Breast epithelium (tissue), 4 donors: ENCODE measurements around the gene CLTC. TPM values are rescaled to one million over a fixed set of nuclear protein-coding genes. Genes with fewer than 3 reads are reported as not detected.

Experiments
- DNase-seq, 2 donors: peaks; one replicate each; pipeline ENCODE4 v3.0.0-alpha.2; 2019; ENCODE audit warnings: low spot score in 2 of 2
- H3K27ac ChIP-seq, 2 donors: fragments of 200-600 bp; sonication (generic) in 1 of 2; one replicate each; pipeline ENCODE4 v1.5.1; 2016 to 2019; ENCODE audit warnings: mild to moderate bottlenecking in 1 of 2
- H3K27me3 ChIP-seq, 2 donors: fragments of 200-600 bp; sonication (generic) in 1 of 2; one replicate each; pipeline versions ENCODE4 v1.5.1 to v1.6.0; 2017 to 2019; ENCODE audit warnings: control low read depth in 1 of 2, mild to moderate bottlenecking in 1 of 2
- H3K36me3 ChIP-seq: fragments of 200-600 bp; one replicate; pipeline ENCODE4 v1.5.1; 2019
- H3K4me1 ChIP-seq, 2 donors: fragments of 200-600 bp; sonication (generic); one replicate each; pipeline ENCODE4 v1.5.1; 2016 to 2019; ENCODE audit warnings: control low read depth in 1 of 2
- H3K4me3 ChIP-seq, 3 donors: fragments of 200-600 bp; sonication (generic); 1 replicate in 2 of 3; 2 replicates in 1 of 3; pipeline ENCODE4 v1.5.1; 2016 to 2019; ENCODE audit warnings: mild to moderate bottlenecking in 3 of 3, moderate library complexity in 2 of 3
- H3K9me3 ChIP-seq, 2 donors: fragments of 200-600 bp; sonication (generic) in 1 of 2; one replicate each; pipeline ENCODE4 v1.5.1; 2016 to 2019; ENCODE audit warnings: control low read depth in 1 of 2
- CTCF ChIP-seq, 3 donors: fragments of 450-650 bp; IDR thresholded peaks; one replicate each; pipeline ENCODE4 v1.5.1; 2016 to 2017; ENCODE audit warnings: antibody characterized with exemption in 3 of 3, mild to moderate bottlenecking in 3 of 3, moderate library complexity in 3 of 3
- POLR2A ChIP-seq: fragments of 450-650 bp; IDR thresholded peaks from one replicate; pipeline ENCODE4 v1.6.1; 2016; ENCODE audit warnings: antibody characterized with exemption, mild to moderate bottlenecking, moderate library complexity
- POLR2AphosphoS5 ChIP-seq, 3 donors: sonication (generic); formaldehyde crosslinking; IDR thresholded peaks; one replicate each; pipeline ENCODE4 v1.6.1; 2017; ENCODE audit warnings: antibody characterized with exemption in 3 of 3
- intact Hi-C: fragments of 100-400 bp; cut with DNase I; formaldehyde crosslinking; loops from one replicate; pipeline ENCODE4 v1.15.1; 2023; ENCODE audit warnings: low total_unique reads
- total RNA-seq, 3 donors: library from RNA; depleted of rRNA; stranded (reverse); fragments of >200 nt; gene quantifications; one replicate each; pipeline ENCODE4 v1.1.0, GENCODE V29; 2016

CLTC gene
- total RNA-seq, 3 donors from 2014 or later, result 199 to 231 (median 213) TPM

GRCh38 chr17:59633658-59634359 lies 14.1 kb downstream of the CLTC start:
- H3K4me3 ChIP-seq, result no peak overlapping the region
- no peaks in the 10 kb centered on the region for H3K4me1 ChIP-seq
- intact Hi-C loops, result no loop called here
- DNase-seq, result no peak
- no peaks in the 10 kb centered on the region for H3K9me3 ChIP-seq
- TF ChIP-seq POLR2AphosphoS5 (IDR thresholded peaks at IDR 0.05) (no peak), POLR2A (no peak), CTCF (IDR thresholded peaks at IDR 0.05) (no peak)
- no peaks in the 10 kb centered on the region for H3K36me3 ChIP-seq
- H3K27ac ChIP-seq, result no peak overlapping the region
- H3K27me3 ChIP-seq, result no peaks in the 10 kb centered on the region

- intact Hi-C loops, result no loop called here
- Histone ChIP-seq H3K4me3 (no peak overlapping the region), H3K27me3 (no peaks in the 10 kb centered on the region), H3K27ac (no peak overlapping the region), H3K4me1 (no peaks in the 10 kb centered on the region), H3K9me3 (no peaks in the 10 kb centered on the region), H3K36me3 (no peaks in the 10 kb centered on the region)
- no peak for DNase-seq
- TF ChIP-seq POLR2A, result no peak
- no peak for TF ChIP-seq POLR2AphosphoS5 (IDR thresholded peaks at IDR 0.05)
- no peak for TF ChIP-seq CTCF (IDR thresholded peaks at IDR 0.05)
Measured at GRCh38 chr17:59634632-59635541, 15.2 kb downstream of the CLTC start.

- H3K27me3 ChIP-seq, result no peaks in the 10 kb centered on the region
- intact Hi-C loops, result no loop called here
- no peak overlapping the region for H3K27ac ChIP-seq
- H3K4me1 ChIP-seq, result peaks cover 1 to 6% of the 10 kb centered on the region in 2 donors
- H3K4me3 ChIP-seq, result no peak overlapping the region
- no peaks in the 10 kb centered on the region for H3K9me3 ChIP-seq
- TF ChIP-seq POLR2A (no peak), POLR2AphosphoS5 (IDR thresholded peaks at IDR 0.05) (no peak), CTCF (IDR thresholded peaks at IDR 0.05) (no peak)
- H3K36me3 ChIP-seq, result no peaks in the 10 kb centered on the region
- DNase-seq, result no peak
Measured at GRCh38 chr17:59637611-59638310, 18.1 kb downstream of the CLTC start.

- no peaks in the 10 kb centered on the region for H3K36me3 ChIP-seq
- no peak overlapping the region for H3K4me3 ChIP-seq
- H3K27ac ChIP-seq, result no peak overlapping the region
- intact Hi-C loops, result no loop called here
- no peaks in the 10 kb centered on the region for H3K9me3 ChIP-seq
- H3K4me1 ChIP-seq, result peaks cover 3 to 6% of the 10 kb centered on the region in 2 donors
- TF ChIP-seq POLR2A (no peak), POLR2AphosphoS5 (IDR thresholded peaks at IDR 0.05) (no peak), CTCF (IDR thresholded peaks at IDR 0.05) (no peak)
- DNase-seq, result no peak
- H3K27me3 ChIP-seq, result no peaks in the 10 kb centered on the region
Measured at GRCh38 chr17:59638553-59638952, 18.9 kb downstream of the CLTC start.
